HCT116 (cell line): ENCODE results near the gene RPL29. TPM values are rescaled to one million over a fixed set of nuclear protein-coding genes. Genes with fewer than 3 reads are reported as not detected.

Experiments
- ATAC-seq: fragments of 200-7000 bp; cut with Tn5 transposase; 2 replicates; pipeline ENCODE4 v1.9.1; 2020; ENCODE audit warnings: mild to moderate bottlenecking, moderate library complexity
- BruUV-seq: library from RNA; stranded (reverse); fragments of 400-500 nt; replicated peaks from 2 replicates; lab custom pipeline; 2021; lab: Mats Ljungman, UMichigan
- CTCF ChIA-PET: fragments of 300-600 bp; sonication (Branson Sonifier 250); formaldehyde crosslinking; loops from one replicate; lab custom pipeline; 2021; ENCODE audit warnings: antibody characterized with exemption; lab: Charles Lee
- POLR2A ChIA-PET: fragments of 300-600, 350-600 bp; sonication (Branson Sonifier 250); formaldehyde crosslinking; loops from one replicate; lab custom pipeline; 2021; ENCODE audit warnings: antibody characterized with exemption; lab: Charles Lee
- RAD21 ChIA-PET, 2 experiments: fragments of 300-600 bp; sonication (Branson Sonifier 250); formaldehyde crosslinking; loops; one replicate each; lab custom pipeline; 2023; ENCODE audit warnings: low total read pairs in 2 of 2; ENCODE audit not compliant: uncharacterized antibody in 2 of 2, unreplicated experiment in 2 of 2, low non-redundant PET in 1 of 2; lab: Charles Lee
- DNase-seq: peaks from one replicate; pipeline ENCODE4 v3.0.0-alpha.2; 2010; ENCODE audit warnings: low read depth, low spot score
- H2AFZ ChIP-seq: fragments of 200-600 bp; shearing (Covaris generic), sonication (generic); 2 replicates; pipeline ENCODE4 v1.6.1; 2017; ENCODE audit warnings: low read depth, mixed run types, mixed read lengths, antibody characterized with exemption, low read length; ENCODE audit not compliant: poor library complexity, severe bottlenecking
- H3K27ac ChIP-seq: 2 replicates; pipeline ENCODE4 v1.5.1; 2012; ENCODE audit warnings: low read depth, low read length
- H3K27me3 ChIP-seq: fragments of 200-600 bp; sonication (generic); 2 replicates; pipeline ENCODE4 v1.6.1; 2016; ENCODE audit warnings: mixed run types, low read length, mixed read lengths; ENCODE audit not compliant: insufficient read depth
- H3K36me3 ChIP-seq, 2 experiments: fragments of 200-500 bp in 1 of 2; fragments of 200-600 bp in 1 of 2; sonication (Bioruptor generic) in 1 of 2; sonication (generic) in 1 of 2; 2 replicates each; pipeline versions ENCODE4 v1.5.1 to v1.6.1; 2014 to 2016; ENCODE audit warnings: low read length in 2 of 2, inconsistent platforms in 1 of 2, mixed read lengths in 1 of 2, mixed run types in 1 of 2; ENCODE audit not compliant: insufficient read depth in 2 of 2, control insufficient read depth in 1 of 2
- H3K4me1 ChIP-seq, 2 experiments: fragments of 200-600 bp in 1 of 2; sonication (generic) in 1 of 2; 2 replicates each; pipeline versions ENCODE4 v1.5.1 to v1.6.1; 2012 to 2017; ENCODE audit warnings: low read length in 2 of 2, inconsistent platforms in 1 of 2, mild to moderate bottlenecking in 1 of 2, mixed read lengths in 1 of 2, mixed run types in 1 of 2, moderate library complexity in 1 of 2; ENCODE audit not compliant: insufficient read depth in 2 of 2, control insufficient read depth in 1 of 2
- H3K4me2 ChIP-seq: fragments of 200-600 bp; sonication (generic); 2 replicates; pipeline ENCODE4 v1.6.1; 2017; ENCODE audit warnings: mixed run types, low read length, mixed read lengths
- H3K4me3 ChIP-seq, 2 experiments: fragments of 200-600 bp in 1 of 2; sonication (generic) in 1 of 2; replicated peaks in 1 of 2; 2 replicates each; pipeline ENCODE4 v1.5.1; 2011 to 2016; ENCODE audit warnings: low read length in 2 of 2, control low read depth in 1 of 2, low read depth in 1 of 2, mild to moderate bottlenecking in 1 of 2, mixed read lengths in 1 of 2, mixed run types in 1 of 2
- H3K79me2 ChIP-seq: fragments of 200-600 bp; sonication (generic); 2 replicates; pipeline ENCODE4 v1.6.1; 2017; ENCODE audit warnings: mild to moderate bottlenecking, mixed run types, low read length, moderate library complexity, mixed read lengths; ENCODE audit not compliant: insufficient read depth
- H3K9ac ChIP-seq: fragments of 200-600 bp; sonication (generic); 2 replicates; pipeline ENCODE4 v1.6.1; 2016; ENCODE audit warnings: low read length, mixed read lengths
- H3K9me2 ChIP-seq: fragments of 200-600 bp; sonication (generic), shearing (Covaris generic); 2 replicates; pipeline ENCODE4 v1.6.1; 2017; ENCODE audit warnings: mixed run types, mild to moderate bottlenecking, moderate library complexity; ENCODE audit not compliant: insufficient read depth
- H3K9me3 ChIP-seq, 2 experiments: fragments of 200-500 bp in 1 of 2; fragments of 200-600 bp in 1 of 2; sonication (Bioruptor generic) in 1 of 2; sonication (generic) in 1 of 2; 2 replicates each; pipeline ENCODE4 v1.6.1; 2014 to 2017; ENCODE audit warnings: low read length in 2 of 2, mixed read lengths in 2 of 2, inconsistent platforms in 1 of 2, low read depth in 1 of 2, mild to moderate bottlenecking in 1 of 2, mixed run types in 1 of 2, moderate library complexity in 1 of 2; ENCODE audit not compliant: control insufficient read depth in 1 of 2, insufficient read depth in 1 of 2
- H4K20me1 ChIP-seq: fragments of 200-600 bp; sonication (generic), shearing (Covaris generic); 2 replicates; pipeline ENCODE4 v1.6.1; 2017; ENCODE audit warnings: mixed run types, mild to moderate bottlenecking, moderate library complexity; ENCODE audit not compliant: insufficient read depth
- EGR1 ChIP-seq: IDR thresholded peaks from 2 replicates; pipeline ENCODE4 v1.6.1; 2012; ENCODE audit warnings: low read depth
- EZH2phosphoT487 ChIP-seq: fragments of 200-600 bp; IDR thresholded peaks from 2 replicates; pipeline ENCODE4 v1.6.1; 2018; ENCODE audit warnings: antibody characterized with exemption, borderline replicate concordance
- JUND ChIP-seq: IDR thresholded peaks from 2 replicates; pipeline ENCODE4 v1.6.1; 2012
- POLR2A ChIP-seq: IDR thresholded peaks from 2 replicates; pipeline ENCODE4 v1.7.0; 2011; ENCODE audit warnings: borderline replicate concordance; ENCODE audit not compliant: insufficient read depth, insufficient read length; ENCODE audit errors: extremely low read depth
- SRF ChIP-seq: IDR thresholded peaks from 2 replicates; pipeline ENCODE4 v1.6.1; 2012; ENCODE audit warnings: low read depth
- TCF7L2 ChIP-seq: IDR thresholded peaks from 2 replicates; pipeline ENCODE4 v1.7.0; 2011; ENCODE audit warnings: borderline replicate concordance, inconsistent platforms; ENCODE audit not compliant: insufficient read depth, insufficient read length; ENCODE audit errors: extremely low read depth
- YY1 ChIP-seq: IDR thresholded peaks from 2 replicates; pipeline ENCODE4 v1.6.1; 2011; ENCODE audit warnings: low read length, low read depth, moderate library complexity, mild to moderate bottlenecking; ENCODE audit not compliant: insufficient replicate concordance; ENCODE audit errors: extremely low read depth
- ZFX ChIP-seq: fragments of 450-650 bp; IDR thresholded peaks from 2 replicates; pipeline ENCODE4 v1.6.1; 2017
- intact Hi-C: fragments of 100-400 bp; cut with micrococcal nuclease; formaldehyde crosslinking; loops from 2 replicates; pipeline ENCODE4 v1.10.0; 2022
- total RNA-seq: library from RNA; stranded (reverse); gene quantifications from one replicate; pipeline ENCODE4 v1.2.1, GENCODE V29; 2021; ENCODE audit not compliant: unreplicated experiment
- TF ChIP-seq, protein P1 (sequence below): IDR thresholded peaks from 2 replicates; pipeline ENCODE4 v1.6.1; 2011; ENCODE audit warnings: mild to moderate bottlenecking, low read length, moderate library complexity; ENCODE audit not compliant: insufficient replicate concordance; ENCODE audit errors: extremely low read depth
- TF ChIP-seq, protein P2 (sequence below): IDR thresholded peaks from 2 replicates; pipeline ENCODE4 v1.6.1; 2012

RPL29 gene
- total RNA-seq, 1 experiment from 2014 or later: 1,880 TPM

DNA sequence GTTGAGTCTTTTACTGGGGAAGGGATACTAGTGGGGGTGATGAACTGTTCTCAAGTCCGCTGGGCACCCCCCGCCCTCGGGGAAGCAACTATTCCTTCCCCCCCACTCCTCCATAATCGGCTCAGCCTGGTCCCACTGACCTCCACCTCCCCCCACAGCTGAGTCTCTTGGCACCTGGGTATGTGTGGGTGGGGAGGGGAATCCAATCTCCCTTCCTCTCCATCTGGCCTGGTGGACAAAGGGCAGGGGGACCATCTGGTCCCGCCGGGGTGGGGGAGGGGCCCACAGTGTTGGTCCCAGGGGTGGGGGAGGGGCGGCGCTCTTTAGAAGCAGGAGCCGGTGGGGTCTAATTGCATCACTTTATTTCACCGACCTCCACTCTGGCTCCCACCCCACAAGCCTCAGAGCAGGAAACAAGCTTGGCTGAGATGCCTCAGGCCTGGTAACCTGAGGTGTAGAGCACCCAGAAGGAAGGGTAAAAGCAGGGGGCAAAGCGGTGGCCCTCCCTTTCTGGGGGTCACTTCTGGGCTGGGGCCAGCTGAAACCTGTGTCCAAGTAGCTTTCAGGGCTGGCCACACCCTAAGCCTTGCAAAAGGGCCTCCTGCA lies 27.4 kb downstream of the RPL29 start:
- H3K27me3 ChIP-seq: no peaks in the 10 kb centered on the region
- H3K36me3 ChIP-seq: peaks cover 5 to 18% of the 10 kb centered on the region in 2 experiments; a peak in 2 of 4 replicates
- peaks cover 25 to 59% of the 10 kb centered on the region in 2 experiments for H3K4me1 ChIP-seq
- POLR2A ChIA-PET: interaction anchor here (1.0 to 1.6 kb wide), 4 partner anchors 14 to 28 kb away, joined by 3 to 5 read pairs (median 4); partner anchors contain the start of genes RPL29 and RRP9
- ATAC-seq: peak; percentile 14
- H3K27ac ChIP-seq: peak overlapping the region; percentile 82
- H3K4me3 ChIP-seq: peak overlapping the region; percentile 67 to 71
- BruUV-seq: no TSS peak
- H3K9me3 ChIP-seq: no peaks in the 10 kb centered on the region
- H3K9ac ChIP-seq: peak overlapping the region; percentile 81
- peaks cover 38% of the 10 kb centered on the region for H3K79me2 ChIP-seq
- no peaks in the 10 kb centered on the region for H3K9me2 ChIP-seq
- H2AFZ ChIP-seq: no peak overlapping the region
- no peak for TF ChIP-seq YY1
- TF ChIP-seq POLR2A: no peak
- TF ChIP-seq, protein P1, sequence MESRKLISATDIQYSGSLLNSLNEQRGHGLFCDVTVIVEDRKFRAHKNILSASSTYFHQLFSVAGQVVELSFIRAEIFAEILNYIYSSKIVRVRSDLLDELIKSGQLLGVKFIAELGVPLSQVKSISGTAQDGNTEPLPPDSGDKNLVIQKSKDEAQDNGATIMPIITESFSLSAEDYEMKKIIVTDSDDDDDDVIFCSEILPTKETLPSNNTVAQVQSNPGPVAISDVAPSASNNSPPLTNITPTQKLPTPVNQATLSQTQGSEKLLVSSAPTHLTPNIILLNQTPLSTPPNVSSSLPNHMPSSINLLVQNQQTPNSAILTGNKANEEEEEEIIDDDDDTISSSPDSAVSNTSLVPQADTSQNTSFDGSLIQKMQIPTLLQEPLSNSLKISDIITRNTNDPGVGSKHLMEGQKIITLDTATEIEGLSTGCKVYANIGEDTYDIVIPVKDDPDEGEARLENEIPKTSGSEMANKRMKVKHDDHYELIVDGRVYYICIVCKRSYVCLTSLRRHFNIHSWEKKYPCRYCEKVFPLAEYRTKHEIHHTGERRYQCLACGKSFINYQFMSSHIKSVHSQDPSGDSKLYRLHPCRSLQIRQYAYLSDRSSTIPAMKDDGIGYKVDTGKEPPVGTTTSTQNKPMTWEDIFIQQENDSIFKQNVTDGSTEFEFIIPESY: no peak
- no peak for TF ChIP-seq EZH2phosphoT487
- TF ChIP-seq ZFX: no peak
- TF ChIP-seq, protein P2, sequence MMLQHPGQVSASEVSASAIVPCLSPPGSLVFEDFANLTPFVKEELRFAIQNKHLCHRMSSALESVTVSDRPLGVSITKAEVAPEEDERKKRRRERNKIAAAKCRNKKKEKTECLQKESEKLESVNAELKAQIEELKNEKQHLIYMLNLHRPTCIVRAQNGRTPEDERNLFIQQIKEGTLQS: no peak
- no peak for TF ChIP-seq SRF
- TF ChIP-seq TCF7L2: no peak
- no peak for TF ChIP-seq JUND
- no peak for TF ChIP-seq EGR1
- RAD21 ChIA-PET: interaction anchor here in 1 of 2 experiments (0.7 kb wide), 1 partner anchor 26 kb away, joined by 6 read pairs; no protein-coding TSS in a partner anchor
- 0 out of 2 replicates have a peak, but pooled peaks cover 4% of the 10 kb centered on the region for H4K20me1 ChIP-seq
- peak overlapping the region; percentile 99 for H3K4me2 ChIP-seq
- no peak for DNase-seq
- intact Hi-C loops: no loop called here
- CTCF ChIA-PET: interaction anchor here (1.4 to 1.7 kb wide), 2 partner anchors 14 kb away, joined by 5 to 6 read pairs; partner anchors contain the start of gene ACY1
